ENCODE data around the gene JTB.

DNA sequence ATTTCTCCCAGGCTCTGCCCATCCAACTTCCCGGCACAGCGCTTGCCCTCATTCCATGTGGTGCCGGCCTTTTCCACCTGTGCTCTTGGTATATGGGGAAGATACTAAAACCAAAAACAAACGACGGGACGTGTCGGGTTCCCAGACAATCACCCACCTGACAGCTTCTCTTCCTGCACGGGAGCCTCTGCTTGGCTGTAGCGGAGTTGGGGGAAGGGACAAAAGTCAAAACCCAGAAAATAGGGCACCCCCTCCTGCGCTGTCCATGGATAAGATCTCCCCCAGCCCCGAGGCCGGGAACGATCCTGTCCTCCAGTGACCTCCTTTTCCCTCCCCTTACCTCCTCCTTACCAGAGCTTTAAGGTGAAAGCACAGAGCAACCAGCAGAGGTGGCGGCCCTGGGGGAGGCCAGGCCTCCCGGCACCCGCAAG lies 640 bp downstream of the JTB start:
- TF ChIP-seq POLR2A (IDR thresholded peaks at IDR 0.05; ENCODE audit: low read length) (no peak), GATA1 (IDR thresholded peaks at IDR 0.05; ENCODE audit: low read depth, low read length) (no peak)

All from erythroblast (primary cell).